Astrocyte (in vitro differentiated cells and primary cell): ENCODE results near the gene MRAP2. TPM values are rescaled to one million over a fixed set of nuclear protein-coding genes. Genes with fewer than 3 reads are reported as not detected.
A peak's percentile ranks its signal among the peaks of the same experiment; 100 is the strongest.
"Not testable (repeated sequence)": the region's sequence is repeated elsewhere in the genome, so short reads cannot be mapped to it uniquely, and the experiment has no call there.

ENCODE experiments used
- DNase-seq: peaks from one replicate; pipeline ENCODE4 v3.0.0-alpha.2; 2010; ENCODE audit warnings: low read depth
- FAIRE-seq: peaks from 2 replicates; lab custom pipeline; 2011; peaks lifted over from hg19 to GRCh38; lab: Jason Lieb, UNC
- H2AFZ ChIP-seq: 2 replicates; pipeline ENCODE4 v1.6.0; 2012; ENCODE audit warnings: low read depth, low read length, inconsistent platforms
- H3K27ac ChIP-seq: 2 replicates; pipeline ENCODE4 v1.5.1; 2011; ENCODE audit warnings: low read depth, low read length, inconsistent platforms
- H3K27me3 ChIP-seq: 2 replicates; pipeline ENCODE4 v1.6.0; 2011; ENCODE audit warnings: low read length, inconsistent platforms; ENCODE audit not compliant: insufficient read depth
- H3K36me3 ChIP-seq: 2 replicates; pipeline ENCODE4 v1.5.1; 2011; ENCODE audit warnings: low read length, inconsistent platforms; ENCODE audit not compliant: insufficient read depth
- H3K4me1 ChIP-seq: 2 replicates; pipeline ENCODE4 v1.5.1; 2011; ENCODE audit warnings: low read length, inconsistent platforms; ENCODE audit not compliant: insufficient read depth
- H3K4me2 ChIP-seq: 2 replicates; pipeline ENCODE4 v1.6.0; 2012; ENCODE audit warnings: low read length, inconsistent platforms
- H3K4me3 ChIP-seq: 2 replicates; pipeline ENCODE4 v1.5.1; 2011; ENCODE audit warnings: low read depth, mild to moderate bottlenecking, low read length, inconsistent platforms; ENCODE audit not compliant: insufficient read depth
- H3K79me2 ChIP-seq: 2 replicates; pipeline ENCODE4 v1.6.0; 2012; ENCODE audit warnings: mild to moderate bottlenecking, low read length, inconsistent platforms; ENCODE audit not compliant: insufficient read depth
- H3K9ac ChIP-seq: 2 replicates; pipeline ENCODE4 v1.6.0; 2012; ENCODE audit warnings: mild to moderate bottlenecking, low read length, inconsistent platforms
- H3K9me3 ChIP-seq: 2 replicates; pipeline ENCODE4 v1.5.1; 2012; ENCODE audit warnings: low read depth, mild to moderate bottlenecking, low read length, inconsistent platforms; ENCODE audit not compliant: insufficient read depth
- H4K20me1 ChIP-seq: 2 replicates; pipeline ENCODE4 v1.6.0; 2012; ENCODE audit warnings: low read length, inconsistent platforms; ENCODE audit not compliant: insufficient read depth
- H3K27ac Mint-ChIP-seq: one replicate; pipeline ENCODE4 v1.8.0; 2021; ENCODE audit warnings: mild to moderate bottlenecking, mixed read lengths; ENCODE audit not compliant: unreplicated experiment
- H3K27me3 Mint-ChIP-seq: one replicate; pipeline ENCODE4 v1.8.0; 2021; ENCODE audit warnings: low read depth, mixed read lengths; ENCODE audit not compliant: unreplicated experiment
- H3K36me3 Mint-ChIP-seq: one replicate; pipeline ENCODE4 v1.8.0; 2021; ENCODE audit warnings: low read depth, mixed read lengths; ENCODE audit not compliant: unreplicated experiment
- H3K4me1 Mint-ChIP-seq: one replicate; pipeline ENCODE4 v1.8.0; 2021; ENCODE audit warnings: low read depth, mixed read lengths; ENCODE audit not compliant: unreplicated experiment
- H3K4me3 Mint-ChIP-seq: one replicate; pipeline ENCODE4 v1.8.0; 2021; ENCODE audit warnings: mild to moderate bottlenecking, moderate library complexity, mixed read lengths; ENCODE audit not compliant: unreplicated experiment
- H3K9me3 Mint-ChIP-seq: one replicate; pipeline ENCODE4 v1.8.0; 2021; ENCODE audit warnings: mild to moderate bottlenecking, mixed read lengths; ENCODE audit not compliant: unreplicated experiment
- CTCF ChIP-seq: IDR thresholded peaks from 2 replicates; pipeline ENCODE4 v1.5.1; 2011; ENCODE audit warnings: low read depth, mild to moderate bottlenecking, inconsistent platforms, low read length, moderate library complexity; ENCODE audit not compliant: insufficient read depth
- EZH2 ChIP-seq: IDR thresholded peaks from 2 replicates; pipeline ENCODE4 v1.6.1; 2012; ENCODE audit warnings: mild to moderate bottlenecking, low read length, inconsistent platforms; ENCODE audit not compliant: insufficient read depth
- total RNA-seq: library from RNA; stranded (reverse); gene quantifications from 2 replicates; pipeline ENCODE4 v1.2.1, GENCODE V29; 2021

Gene MRAP2
- total RNA-seq, 1 donor from 2014 or later = 0.20 TPM

GRCh38 chr6:84078335-84078734 is 44.8 kb downstream of the MRAP2 start:
- Mint-ChIP-seq H3K27ac (no peak overlapping the region), H3K27me3 (no peaks in the 10 kb centered on the region), H3K4me3 (no peak overlapping the region), H3K4me1 (peaks cover 8% of the 10 kb centered on the region), H3K9me3 (no peaks in the 10 kb centered on the region), H3K36me3 (no peaks in the 10 kb centered on the region)
- Histone ChIP-seq H3K79me2 (no peaks in the 10 kb centered on the region), H3K27ac (no peak overlapping the region), H2AFZ (no peak overlapping the region), H3K9me3 (no peaks in the 10 kb centered on the region), H3K4me3 (no peak overlapping the region), H3K9ac (no peak overlapping the region), H3K36me3 (no peaks in the 10 kb centered on the region), H4K20me1 (no peaks in the 10 kb centered on the region), H3K27me3 (no peaks in the 10 kb centered on the region), H3K4me2 (no peak overlapping the region), H3K4me1 (no peaks in the 10 kb centered on the region)
- FAIRE-seq = no peak
- DNase-seq = no peak
- TF ChIP-seq CTCF (no peak), EZH2 (no peak)

GRCh38 chr6:84081222-84081621 is 47.6 kb downstream of the MRAP2 start:
- Mint-ChIP-seq H3K9me3 (no peaks in the 10 kb centered on the region), H3K27ac (no peak overlapping the region), H3K36me3 (no peaks in the 10 kb centered on the region), H3K4me1 (peaks cover 4% of the 10 kb centered on the region), H3K4me3 (no peak overlapping the region), H3K27me3 (no peaks in the 10 kb centered on the region)
- Histone ChIP-seq H3K36me3 (no peaks in the 10 kb centered on the region), H3K4me1 (no peaks in the 10 kb centered on the region), H4K20me1 (no peaks in the 10 kb centered on the region), H3K4me2 (no peak overlapping the region), H3K79me2 (no peaks in the 10 kb centered on the region), H3K9ac (no peak overlapping the region), H3K9me3 (no peaks in the 10 kb centered on the region), H3K27me3 (no peaks in the 10 kb centered on the region), H2AFZ (no peak overlapping the region), H3K27ac (no peak overlapping the region), H3K4me3 (no peak overlapping the region)
- no peak for DNase-seq
- TF ChIP-seq CTCF = no peak
- FAIRE-seq = no peak

GRCh38 chr6:84082689-84083265 is 49.2 kb downstream of the MRAP2 start:
- peak overlapping the region; percentile 87 for H3K27ac Mint-ChIP-seq
- no peak overlapping the region for H3K4me3 Mint-ChIP-seq
- DNase-seq (no peak), FAIRE-seq (no peak)
- no peaks in the 10 kb centered on the region for H3K27me3 ChIP-seq
- peaks cover 4% of the 10 kb centered on the region for H3K4me1 Mint-ChIP-seq
- no peaks in the 10 kb centered on the region for H3K9me3 ChIP-seq
- peaks cover under 1% of the 10 kb centered on the region for H3K27me3 Mint-ChIP-seq
- H3K4me1 ChIP-seq = no peaks in the 10 kb centered on the region
- H3K9ac ChIP-seq = no peak overlapping the region
- TF ChIP-seq CTCF (no peak), EZH2 (no peak)
- no peaks in the 10 kb centered on the region for H3K36me3 Mint-ChIP-seq
- no peaks in the 10 kb centered on the region for H3K79me2 ChIP-seq
- H4K20me1 ChIP-seq = no peaks in the 10 kb centered on the region
- no peak overlapping the region for H3K4me2 ChIP-seq
- H3K27ac ChIP-seq = no peak overlapping the region
- no peaks in the 10 kb centered on the region for H3K9me3 Mint-ChIP-seq
- H3K4me3 ChIP-seq = no peak overlapping the region
- no peak overlapping the region for H2AFZ ChIP-seq
- no peaks in the 10 kb centered on the region for H3K36me3 ChIP-seq

- FAIRE-seq, H3K4me1 Mint-ChIP-seq, H3K4me3 ChIP-seq, H3K9me3 Mint-ChIP-seq, H3K4me2 ChIP-seq, H3K27me3 Mint-ChIP-seq, H4K20me1 ChIP-seq, DNase-seq, H3K36me3 Mint-ChIP-seq, H3K27me3 ChIP-seq, H3K79me2 ChIP-seq, H3K27ac Mint-ChIP-seq, H3K9me3 ChIP-seq, H3K36me3 ChIP-seq, H3K27ac ChIP-seq, H3K9ac ChIP-seq, H2AFZ ChIP-seq, H3K4me3 Mint-ChIP-seq, H3K4me1 ChIP-seq: not testable (repeated sequence)
Observed at GRCh38 chr6:84084705-84085104, 51.1 kb downstream of the MRAP2 start.
